BLaER1 treated with 17β-estradiol and CSF1 and Interleukin-3, amounts not matched to agents 10 nM and 100 nM (cell line): ENCODE results near the gene SLC25A38.
"Not testable (repeated sequence)": the region's sequence is repeated elsewhere in the genome, so short reads cannot be mapped to it uniquely, and the experiment has no call there.

ENCODE experiments used
- H3K27ac ChIP-seq, 11 experiments: shearing (Covaris generic); formaldehyde crosslinking; 2 replicates each; pipeline ENCODE4 v1.8.1; 2022
- H3K27me3 ChIP-seq, 11 experiments: shearing (Covaris generic); formaldehyde crosslinking; 2 replicates each; pipeline ENCODE4 v1.8.1; 2022
- H3K36me3 ChIP-seq, 11 experiments: shearing (Covaris generic); formaldehyde crosslinking; 2 replicates each; pipeline ENCODE4 v1.8.1; 2022
- H3K4me1 ChIP-seq, 10 experiments: shearing (Covaris generic); formaldehyde crosslinking; 2 replicates each; pipeline ENCODE4 v1.8.1; 2022
- H3K4me2 ChIP-seq, 11 experiments: shearing (Covaris generic); formaldehyde crosslinking; 2 replicates each; pipeline ENCODE4 v1.8.1; 2022
- H3K4me3 ChIP-seq, 10 experiments: shearing (Covaris generic); formaldehyde crosslinking; 2 replicates each; pipeline ENCODE4 v1.8.1; 2022
- H3K9ac ChIP-seq, 11 experiments: shearing (Covaris generic); formaldehyde crosslinking; 2 replicates each; pipeline ENCODE4 v1.8.1; 2022
- H3K9me3 ChIP-seq, 11 experiments: shearing (Covaris generic); formaldehyde crosslinking; replicated peaks in 1 of 11; 2 replicates each; pipeline ENCODE4 v1.8.1; 2022
- H4K20me1 ChIP-seq, 11 experiments: shearing (Covaris generic); formaldehyde crosslinking; 2 replicates each; pipeline ENCODE4 v1.8.1; 2022
- Cebpa-rat ChIP-seq, 11 experiments: shearing (Covaris generic); IDR thresholded peaks; 2 replicates each; pipeline ENCODE4 v1.8.1; 2022

SLC25A38 gene

DNA sequence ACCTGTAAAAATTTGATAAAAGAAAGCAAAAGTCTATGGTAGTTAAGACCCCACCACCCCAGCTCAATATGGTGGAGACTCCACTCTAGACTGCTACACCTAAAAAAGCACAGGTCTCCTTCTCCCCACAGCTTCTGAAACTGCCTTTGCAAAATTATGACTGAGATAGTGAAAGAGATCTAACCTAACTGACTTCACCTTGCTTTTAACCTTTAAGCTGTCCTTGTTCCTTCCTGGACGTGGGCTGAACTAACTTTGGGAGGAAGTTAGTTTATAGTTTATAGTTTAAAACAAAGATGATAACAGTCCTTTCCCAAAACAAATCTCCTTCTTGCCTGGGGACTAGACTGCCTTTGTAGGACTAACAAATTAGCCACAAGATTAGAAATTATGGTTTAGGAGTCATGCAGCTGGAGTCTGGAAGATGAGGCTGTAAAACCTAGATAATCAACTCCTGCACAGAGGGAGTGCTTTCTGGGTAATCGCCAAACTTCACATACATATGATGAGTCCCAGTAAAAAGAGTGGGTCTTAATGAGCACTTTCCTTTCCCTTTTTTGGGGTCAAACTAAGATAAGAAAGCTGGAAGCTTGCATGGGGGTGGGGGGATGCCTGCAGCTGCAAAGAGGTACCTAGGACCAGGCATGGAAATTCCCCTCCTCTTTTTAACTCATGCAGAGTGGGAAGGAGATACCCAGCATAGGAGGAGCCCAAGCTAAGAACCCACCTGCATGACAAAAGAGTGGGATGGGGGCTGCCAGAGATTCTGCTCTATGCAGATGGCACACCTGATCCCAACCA, 36.2 kb upstream of the SLC25A38 start:
- Histone ChIP-seq H3K9me3 (0 out of 22 replicates have a peak, but pooled peaks cover 0 to under 1% (median 0%) of the 10 kb centered on the region in 11 experiments), H3K4me1 (peaks cover 0 to 25% (median 21%) of the 10 kb centered on the region in 10 experiments; a peak in 16 of 20 replicates), H3K27me3 (no peaks in the 10 kb centered on the region), H3K4me2 (no peak overlapping the region), H3K27ac (no peak overlapping the region), H3K9ac (no peak overlapping the region), H3K36me3 (no peaks in the 10 kb centered on the region), H4K20me1 (no peaks in the 10 kb centered on the region), H3K4me3 (no peak overlapping the region)
- no peak for TF ChIP-seq Cebpa-rat (IDR thresholded peaks at IDR 0.05)

DNA sequence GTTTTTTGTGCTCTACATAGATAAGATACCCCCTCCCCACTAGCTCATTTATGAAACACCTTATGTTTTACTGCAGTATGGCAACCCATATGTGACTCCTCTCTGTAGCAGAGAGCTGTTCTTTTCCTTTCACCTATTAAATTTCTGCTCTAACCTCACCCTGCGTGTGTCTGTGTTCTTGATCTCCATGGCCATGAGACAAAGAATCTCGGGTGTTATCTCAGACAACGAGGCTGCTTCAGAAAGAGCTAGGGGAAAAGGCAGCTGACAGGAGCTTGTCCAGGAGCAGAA, 35.6 kb upstream of the SLC25A38 start:
- H4K20me1 ChIP-seq: no peaks in the 10 kb centered on the region
- no peaks in the 10 kb centered on the region for H3K36me3 ChIP-seq
- no peak overlapping the region for H3K9ac ChIP-seq
- TF ChIP-seq Cebpa-rat (IDR thresholded peaks at IDR 0.05): no peak
- H3K9me3 ChIP-seq: peaks cover 0 to 6% (median 0%) of the 10 kb centered on the region in 11 experiments; a peak in 3 of 22 replicates
- no peak overlapping the region for H3K4me2 ChIP-seq
- no peak overlapping the region for H3K4me3 ChIP-seq
- H3K27ac ChIP-seq: no peak overlapping the region
- no peaks in the 10 kb centered on the region for H3K27me3 ChIP-seq
- H3K4me1 ChIP-seq: peaks cover 0 to 29% (median 21%) of the 10 kb centered on the region in 10 experiments; a peak in 16 of 20 replicates

DNA sequence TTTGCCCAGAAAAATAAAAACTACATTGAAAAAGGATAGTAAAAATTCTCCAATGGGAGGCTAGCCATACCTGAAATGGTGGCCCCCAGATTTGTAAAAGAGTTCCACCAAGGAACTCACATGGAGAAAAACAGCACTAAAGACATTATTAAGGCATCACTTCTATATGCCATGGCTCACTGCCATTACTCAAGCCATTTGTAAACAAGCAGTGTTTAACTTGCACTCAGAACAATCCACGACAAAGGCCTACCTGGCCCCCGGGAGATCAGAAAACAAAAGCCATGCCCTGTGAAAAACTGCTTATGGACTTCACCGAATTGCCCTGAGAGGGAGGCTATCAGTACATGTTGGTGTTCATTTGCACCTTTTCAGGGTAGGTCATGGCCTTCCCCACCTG, 34.1 kb upstream of the SLC25A38 start:
- no peak overlapping the region for H3K27ac ChIP-seq
- no peak overlapping the region for H3K4me2 ChIP-seq
- H3K27me3 ChIP-seq: no peaks in the 10 kb centered on the region
- no peaks in the 10 kb centered on the region for H3K36me3 ChIP-seq
- TF ChIP-seq Cebpa-rat (IDR thresholded peaks at IDR 0.05): no peak
- H3K4me1 ChIP-seq: peaks cover 0 to 29% (median 21%) of the 10 kb centered on the region in 10 experiments; a peak in 16 of 20 replicates
- H3K4me3 ChIP-seq: no peak overlapping the region
- H3K9me3 ChIP-seq: peaks cover 0 to 7% (median 0%) of the 10 kb centered on the region in 11 experiments; a peak in 3 of 22 replicates
- no peak overlapping the region for H3K9ac ChIP-seq
- H4K20me1 ChIP-seq: no peaks in the 10 kb centered on the region

DNA sequence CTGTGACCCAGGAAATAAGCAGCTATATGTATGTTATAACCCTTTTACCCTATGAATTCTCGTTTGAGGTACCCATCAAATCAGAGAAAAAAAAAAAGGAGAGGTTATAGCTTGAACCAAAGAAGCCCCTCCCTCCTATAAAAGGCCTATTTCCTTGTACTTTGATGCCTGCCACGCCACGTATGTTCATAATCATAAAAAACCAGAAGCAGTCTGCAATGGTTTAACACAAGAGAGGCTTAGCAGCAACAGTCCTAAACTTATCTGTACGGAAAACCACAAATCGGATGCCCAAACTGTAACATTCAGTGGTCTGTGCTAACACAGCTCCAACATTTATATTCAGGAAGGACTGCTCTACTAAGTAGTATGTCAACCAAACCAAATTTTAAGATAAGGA, 32.5 kb upstream of the SLC25A38 start:
- Histone ChIP-seq H3K9ac (no peak overlapping the region), H3K27me3 (no peaks in the 10 kb centered on the region), H3K36me3 (no peaks in the 10 kb centered on the region), H3K4me2 (peak overlapping the region in 9 of 11 experiments; percentile 27 to 57 (median 44); a peak in 19 of 22 replicates), H4K20me1 (no peaks in the 10 kb centered on the region), H3K4me3 (no peak overlapping the region), H3K4me1 (peaks cover 0 to 29% (median 21%) of the 10 kb centered on the region in 10 experiments; a peak in 16 of 20 replicates), H3K9me3 (peaks cover 0 to 7% (median 0%) of the 10 kb centered on the region in 11 experiments; a peak in 3 of 22 replicates), H3K27ac (peak overlapping the region in 6 of 11 experiments; percentile 6 to 51 (median 31); a peak in 8 of 22 replicates)
- TF ChIP-seq Cebpa-rat (IDR thresholded peaks at IDR 0.05): no peak

DNA sequence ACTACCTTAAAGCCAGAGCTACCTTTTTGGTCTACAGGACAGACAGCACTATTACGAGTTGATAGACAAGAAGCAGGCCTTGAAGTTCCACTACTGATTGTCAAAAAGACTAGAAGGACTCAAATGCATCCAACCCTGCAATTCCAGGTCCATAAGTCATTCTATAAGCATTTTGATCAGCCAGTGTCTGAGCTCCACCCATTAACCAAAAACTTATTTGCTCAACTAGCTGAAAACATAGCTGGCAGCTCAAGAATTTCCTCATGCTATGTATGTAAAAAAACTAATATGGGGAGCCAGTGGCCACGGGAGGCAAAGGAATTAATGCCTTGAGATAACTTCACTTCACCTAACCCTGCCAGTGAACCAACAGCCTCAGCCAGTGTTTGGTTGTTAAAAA, 32.0 kb upstream of the SLC25A38 start:
- H3K27ac ChIP-seq: peak overlapping the region in 6 of 11 experiments; percentile 6 to 51 (median 18); a peak in 5 of 22 replicates
- H3K4me1 ChIP-seq: peaks cover 0 to 29% (median 21%) of the 10 kb centered on the region in 10 experiments; a peak in 16 of 20 replicates

DNA sequence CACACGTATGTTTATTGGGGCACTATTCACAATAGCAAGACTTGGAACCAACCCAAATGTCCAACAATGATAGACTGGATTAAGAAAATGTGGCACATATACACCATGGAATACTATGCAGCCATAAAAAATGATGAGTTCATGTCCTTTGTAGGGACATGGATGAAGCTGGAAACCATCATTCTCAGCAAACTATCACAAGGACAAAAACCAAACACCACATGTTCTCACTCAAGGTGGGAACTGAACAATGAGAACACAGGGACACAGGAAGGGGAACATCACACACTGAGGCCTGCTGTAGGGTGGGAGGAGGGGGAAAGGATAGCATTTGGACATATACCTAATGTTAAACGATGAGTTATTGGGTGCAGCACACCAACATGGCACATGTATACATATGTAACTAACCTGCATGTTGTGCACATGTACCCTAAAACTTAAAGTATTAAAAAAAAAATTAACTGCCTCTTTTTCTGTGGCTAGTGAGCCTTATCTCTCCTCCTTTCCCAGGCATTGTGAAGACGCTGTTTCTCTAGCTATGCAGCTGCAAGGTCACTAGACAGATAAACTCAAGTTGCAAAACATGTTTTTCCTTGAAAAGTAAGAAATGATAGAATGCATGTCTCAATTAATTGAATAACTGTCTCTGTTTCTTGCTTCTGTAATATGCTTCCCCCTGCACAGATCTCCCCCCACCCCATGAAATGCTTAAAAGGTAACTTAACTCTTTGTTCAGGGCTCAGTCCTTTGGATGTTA, 29.8 kb upstream of the SLC25A38 start:
- H3K4me1 ChIP-seq: peaks cover 0 to 29% (median 21%) of the 10 kb centered on the region in 10 experiments; a peak in 16 of 20 replicates
- H3K4me3 ChIP-seq, H3K4me2 ChIP-seq, H3K27ac ChIP-seq, H3K9ac ChIP-seq, H3K36me3 ChIP-seq, H3K27me3 ChIP-seq, H4K20me1 ChIP-seq, H3K9me3 ChIP-seq: not testable (repeated sequence)

More for the DNA sequence above, 32.0 kb upstream of the SLC25A38 start:
- not testable (repeated sequence) for H3K9me3 ChIP-seq, H3K9ac ChIP-seq, H3K36me3 ChIP-seq, H4K20me1 ChIP-seq, H3K4me3 ChIP-seq, H3K27me3 ChIP-seq
- H3K4me2 ChIP-seq: peak overlapping the region in 9 of 11 experiments; percentile 27 to 57 (median 44); a peak in 17 of 22 replicates

DNA sequence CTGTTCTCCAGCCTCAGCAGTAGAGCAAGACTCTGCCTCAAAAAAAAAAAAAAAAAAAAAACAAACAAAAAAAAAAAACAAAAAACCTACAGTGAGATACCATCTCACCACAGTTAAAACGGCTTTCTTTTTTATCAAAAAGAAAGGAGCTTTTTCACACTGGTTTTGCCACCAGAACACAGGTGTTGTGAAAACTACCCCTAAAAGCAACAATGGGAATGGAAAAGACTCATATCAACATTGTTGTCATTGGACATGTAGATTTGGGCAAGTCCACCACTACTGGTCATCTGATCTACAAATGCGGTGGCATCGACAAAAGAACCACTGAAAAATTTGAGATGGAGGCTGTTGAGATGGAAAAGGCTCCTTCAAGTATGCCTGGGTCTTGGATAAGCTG, 24.8 kb upstream of the SLC25A38 start:
- Histone ChIP-seq H3K4me2 (no peak overlapping the region), H3K9ac (no peak overlapping the region), H3K36me3 (no peaks in the 10 kb centered on the region), H3K4me3 (no peak overlapping the region), H3K27me3 (no peaks in the 10 kb centered on the region), H4K20me1 (no peaks in the 10 kb centered on the region), H3K4me1 (peaks cover 16 to 19% (median 16%) of the 10 kb centered on the region in 10 experiments), H3K27ac (no peak overlapping the region), H3K9me3 (no peaks in the 10 kb centered on the region)
- no peak for TF ChIP-seq Cebpa-rat (IDR thresholded peaks at IDR 0.05)

DNA sequence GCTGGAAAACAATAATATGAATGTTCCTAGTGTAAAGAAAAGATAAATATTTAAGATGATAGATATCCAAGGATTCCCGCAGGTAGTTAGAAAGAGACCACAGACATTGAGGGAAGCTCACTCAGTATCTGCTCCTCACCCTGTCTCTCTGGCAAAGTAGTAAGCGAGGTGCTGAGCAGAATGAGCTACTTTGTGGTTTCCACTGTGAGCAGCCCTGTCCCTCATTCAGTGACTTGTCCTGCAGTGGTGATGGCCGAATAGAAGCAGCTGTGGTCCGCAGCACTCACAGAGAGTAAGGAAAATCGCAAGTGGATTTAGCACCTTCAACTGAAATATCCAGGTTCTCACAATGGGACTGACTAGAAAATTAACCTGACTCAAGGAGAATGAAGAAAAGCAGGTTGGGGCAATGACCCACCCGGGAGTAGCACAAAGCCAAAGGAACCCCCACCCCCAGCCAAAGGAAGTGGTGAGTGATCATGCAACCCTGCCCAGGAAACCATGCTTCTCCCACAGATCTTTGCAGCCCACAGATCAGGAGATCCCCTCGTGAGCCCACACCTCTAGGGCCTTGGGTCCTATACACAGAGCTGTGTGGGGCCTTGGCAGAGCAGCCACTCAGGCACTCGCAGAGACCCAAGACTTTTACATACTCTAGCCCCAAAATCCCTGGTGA, 21.8 kb upstream of the SLC25A38 start:
- Histone ChIP-seq H3K36me3 (no peaks in the 10 kb centered on the region), H3K4me3 (peak overlapping the region in 1 of 10 experiments; percentile 12; a peak in 1 of 20 replicates), H4K20me1 (no peaks in the 10 kb centered on the region), H3K4me1 (peaks cover 16 to 19% (median 16%) of the 10 kb centered on the region in 10 experiments), H3K9ac (no peak overlapping the region; a peak in 1 of 22 replicates), H3K27me3 (no peaks in the 10 kb centered on the region), H3K4me2 (peak overlapping the region; percentile 67 to 85 (median 78)), H3K27ac (peak overlapping the region in 7 of 11 experiments; percentile 4 to 42 (median 18); a peak in 4 of 22 replicates), H3K9me3 (no peaks in the 10 kb centered on the region)
- TF ChIP-seq Cebpa-rat (IDR thresholded peaks at IDR 0.05): no peak

DNA sequence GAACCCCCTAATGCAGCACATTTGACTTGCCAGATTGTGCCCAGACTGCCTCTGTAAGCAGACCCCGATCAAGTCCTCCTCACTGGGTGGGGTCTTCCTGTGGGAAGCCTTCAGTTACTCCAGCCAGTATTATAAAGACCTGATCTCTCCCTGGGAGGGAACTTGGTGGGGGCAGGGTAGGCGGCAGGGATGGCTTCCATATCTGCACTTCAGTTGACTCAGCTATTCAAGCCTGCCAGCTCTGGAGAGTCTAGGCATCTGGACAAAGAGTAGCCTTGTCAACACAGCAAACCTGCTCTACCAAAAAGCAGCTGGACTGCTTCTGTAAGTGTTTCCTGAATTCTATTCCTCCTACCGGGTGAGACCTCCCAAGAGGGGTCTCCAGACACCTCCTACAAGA, 21.0 kb upstream of the SLC25A38 start:
- peak overlapping the region; percentile 67 to 85 (median 78) for H3K4me2 ChIP-seq
- no peaks in the 10 kb centered on the region for H4K20me1 ChIP-seq
- no peaks in the 10 kb centered on the region for H3K27me3 ChIP-seq
- peak overlapping the region in 6 of 11 experiments; percentile 4 to 24 (median 18); a peak in 2 of 22 replicates for H3K27ac ChIP-seq
- H3K9me3 ChIP-seq: no peaks in the 10 kb centered on the region
- H3K9ac ChIP-seq: no peak overlapping the region
- peaks cover 16 to 19% (median 16%) of the 10 kb centered on the region in 10 experiments for H3K4me1 ChIP-seq
- H3K36me3 ChIP-seq: no peaks in the 10 kb centered on the region
- H3K4me3 ChIP-seq: no peak overlapping the region
- TF ChIP-seq Cebpa-rat (IDR thresholded peaks at IDR 0.05): no peak
